K562 (cell line): ENCODE results near the gene DCAF11.

Experiments
- CREB1 ChIP-seq, 2 experiments: sonication (generic) in 1 of 2; formaldehyde crosslinking in 1 of 2; IDR thresholded peaks; 2 replicates each; pipeline versions ENCODE4 v1.6.1 to v1.8.0; 2012 to 2022; ENCODE audit warnings: inconsistent platforms in 1 of 2, mild to moderate bottlenecking in 1 of 2, missing genetic modification reagents in 1 of 2, moderate library complexity in 1 of 2
- GTF2F1 ChIP-seq: IDR thresholded peaks from 2 replicates; pipeline ENCODE4 v1.6.1; 2011; ENCODE audit warnings: low read depth, low read length, improper control_type of control experiment
- NCOA1 ChIP-seq: fragments of 450-650 bp; IDR thresholded peaks from 2 replicates; pipeline ENCODE4 v1.6.1; 2016; ENCODE audit warnings: low read depth
- POLR2AphosphoS5 ChIP-seq: IDR thresholded peaks from 2 replicates; pipeline ENCODE4 v1.6.1; 2011; ENCODE audit warnings: mild to moderate bottlenecking, low read depth, low read length, moderate library complexity; ENCODE audit not compliant: control insufficient read depth, insufficient read depth
- POU5F1 ChIP-seq: fragments of 150-350 bp; IDR thresholded peaks from 2 replicates; pipeline ENCODE4 v1.6.1; 2014; ENCODE audit warnings: borderline replicate concordance, low read length, low read depth, mild to moderate bottlenecking; ENCODE audit not compliant: partially characterized antibody
- RAD51 ChIP-seq: fragments of 450-650 bp; IDR thresholded peaks from 2 replicates; pipeline ENCODE4 v1.7.1; 2016; ENCODE audit warnings: low read depth, mild to moderate bottlenecking, borderline replicate concordance
- TOE1 ChIP-seq, 2 experiments: fragments of 450-650 bp in 1 of 2; sonication (generic) in 1 of 2; formaldehyde crosslinking in 1 of 2; IDR thresholded peaks; 2 replicates each; pipeline versions ENCODE4 v1.7.1 to v1.8.0; 2016 to 2022; ENCODE audit warnings: borderline replicate concordance in 2 of 2, mild to moderate bottlenecking in 2 of 2, antibody characterized with exemption in 1 of 2, inconsistent platforms in 1 of 2, low read depth in 1 of 2, missing genetic modification reagents in 1 of 2, moderate library complexity in 1 of 2
- ZNF354B ChIP-seq: fragments of 250-450 bp; sonication (Bioruptor Pico); IDR thresholded peaks from 2 replicates; pipeline ENCODE4 v1.4.0; 2020
- ZNF780A ChIP-seq: fragments of 250-450 bp; sonication (Bioruptor Pico); IDR thresholded peaks from 2 replicates; pipeline ENCODE4 v1.5.0; 2021; ENCODE audit warnings: mild to moderate bottlenecking
- TF ChIP-seq, protein P1 (sequence below): fragments of 450-650 bp; IDR thresholded peaks from 2 replicates; pipeline ENCODE4 v1.6.1; 2018; ENCODE audit not compliant: partially characterized antibody
- TF ChIP-seq, protein P2 (sequence below): fragments of 450-650 bp; IDR thresholded peaks from 2 replicates; pipeline ENCODE4 v1.6.1; 2017; ENCODE audit warnings: mild to moderate bottlenecking, moderate library complexity
- TF ChIP-seq, protein P3 (sequence below), 2 experiments: fragments of 150-350 bp in 1 of 2; IDR thresholded peaks; 2 replicates each; pipeline ENCODE4 v1.6.1; 2012 to 2016; ENCODE audit warnings: low read depth in 2 of 2, low read length in 2 of 2, mild to moderate bottlenecking in 1 of 2, moderate library complexity in 1 of 2
- TF ChIP-seq, protein P4 (sequence below): sonication (generic); formaldehyde crosslinking; IDR thresholded peaks from 2 replicates; pipeline ENCODE4 v1.8.1; 2022; ENCODE audit warnings: missing genetic modification reagents
- TF ChIP-seq, protein P5 (sequence below): sonication (generic); formaldehyde crosslinking; IDR thresholded peaks from 2 replicates; pipeline ENCODE4 v1.8.0; 2022; ENCODE audit warnings: mild to moderate bottlenecking, missing genetic modification reagents

DNA sequence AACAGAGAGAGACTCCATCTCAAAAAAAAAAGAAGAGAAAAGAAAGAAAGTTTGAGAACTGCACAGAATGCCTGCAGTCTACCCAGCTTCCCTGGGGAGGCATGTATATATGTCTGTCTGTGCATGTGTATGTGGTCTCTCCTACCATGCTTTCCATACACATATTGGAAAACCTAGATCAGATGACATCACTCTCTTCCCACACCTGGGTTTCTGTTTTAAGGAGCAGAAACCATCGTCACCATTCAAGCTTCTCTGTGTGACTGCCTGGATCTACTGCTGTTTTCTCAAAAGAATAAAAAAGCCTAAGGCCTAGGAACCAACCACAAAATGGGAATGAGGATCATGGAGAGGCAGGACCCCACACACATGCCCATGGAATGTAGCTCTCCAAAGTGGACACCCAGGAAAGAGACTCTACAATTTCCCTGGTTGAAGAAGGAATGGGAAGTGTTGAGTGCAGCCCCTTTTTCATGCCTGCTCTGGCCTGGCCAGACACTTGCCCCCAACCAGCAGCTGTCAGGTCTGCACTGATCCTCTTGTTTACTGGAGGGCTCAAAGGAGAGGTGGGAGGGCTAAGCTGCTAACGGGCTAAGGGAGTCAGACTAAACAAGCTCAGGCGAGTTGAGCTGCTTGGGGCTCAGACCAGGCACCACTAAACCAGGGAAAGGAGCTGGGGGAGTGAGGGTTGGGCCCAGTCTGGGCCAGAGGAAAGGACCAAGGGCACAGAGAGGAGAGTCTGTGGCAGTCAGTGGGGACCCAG lies 28.2 kb upstream of the DCAF11 start:
- TF ChIP-seq POU5F1 = no peak
- no peak for TF ChIP-seq CREB1 (IDR thresholded peaks at IDR 0.05)
- TF ChIP-seq CREB1 (CRISPR knock-in tag; IDR thresholded peaks at IDR 0.05) = no peak
- TF ChIP-seq, protein P1, sequence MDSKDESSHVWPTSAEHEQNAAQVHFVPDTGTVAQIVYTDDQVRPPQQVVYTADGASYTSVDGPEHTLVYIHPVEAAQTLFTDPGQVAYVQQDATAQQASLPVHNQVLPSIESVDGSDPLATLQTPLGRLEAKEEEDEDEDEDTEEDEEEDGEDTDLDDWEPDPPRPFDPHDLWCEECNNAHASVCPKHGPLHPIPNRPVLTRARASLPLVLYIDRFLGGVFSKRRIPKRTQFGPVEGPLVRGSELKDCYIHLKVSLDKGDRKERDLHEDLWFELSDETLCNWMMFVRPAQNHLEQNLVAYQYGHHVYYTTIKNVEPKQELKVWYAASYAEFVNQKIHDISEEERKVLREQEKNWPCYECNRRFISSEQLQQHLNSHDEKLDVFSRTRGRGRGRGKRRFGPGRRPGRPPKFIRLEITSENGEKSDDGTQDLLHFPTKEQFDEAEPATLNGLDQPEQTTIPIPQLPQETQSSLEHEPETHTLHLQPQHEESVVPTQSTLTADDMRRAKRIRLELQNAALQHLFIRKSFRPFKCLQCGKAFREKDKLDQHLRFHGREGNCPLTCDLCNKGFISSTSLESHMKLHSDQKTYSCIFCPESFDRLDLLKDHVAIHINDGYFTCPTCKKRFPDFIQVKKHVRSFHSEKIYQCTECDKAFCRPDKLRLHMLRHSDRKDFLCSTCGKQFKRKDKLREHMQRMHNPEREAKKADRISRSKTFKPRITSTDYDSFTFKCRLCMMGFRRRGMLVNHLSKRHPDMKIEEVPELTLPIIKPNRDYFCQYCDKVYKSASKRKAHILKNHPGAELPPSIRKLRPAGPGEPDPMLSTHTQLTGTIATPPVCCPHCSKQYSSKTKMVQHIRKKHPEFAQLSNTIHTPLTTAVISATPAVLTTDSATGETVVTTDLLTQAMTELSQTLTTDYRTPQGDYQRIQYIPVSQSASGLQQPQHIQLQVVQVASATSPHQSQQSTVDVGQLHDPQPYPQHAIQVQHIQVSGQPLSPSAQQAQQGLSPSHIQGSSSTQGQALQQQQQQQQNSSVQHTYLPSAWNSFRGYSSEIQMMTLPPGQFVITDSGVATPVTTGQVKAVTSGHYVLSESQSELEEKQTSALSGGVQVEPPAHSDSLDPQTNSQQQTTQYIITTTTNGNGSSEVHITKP = no peak
- TF ChIP-seq RAD51 = no peak
- TF ChIP-seq ZNF780A (CRISPR knock-in tag) = no peak
- TF ChIP-seq, protein P2, sequence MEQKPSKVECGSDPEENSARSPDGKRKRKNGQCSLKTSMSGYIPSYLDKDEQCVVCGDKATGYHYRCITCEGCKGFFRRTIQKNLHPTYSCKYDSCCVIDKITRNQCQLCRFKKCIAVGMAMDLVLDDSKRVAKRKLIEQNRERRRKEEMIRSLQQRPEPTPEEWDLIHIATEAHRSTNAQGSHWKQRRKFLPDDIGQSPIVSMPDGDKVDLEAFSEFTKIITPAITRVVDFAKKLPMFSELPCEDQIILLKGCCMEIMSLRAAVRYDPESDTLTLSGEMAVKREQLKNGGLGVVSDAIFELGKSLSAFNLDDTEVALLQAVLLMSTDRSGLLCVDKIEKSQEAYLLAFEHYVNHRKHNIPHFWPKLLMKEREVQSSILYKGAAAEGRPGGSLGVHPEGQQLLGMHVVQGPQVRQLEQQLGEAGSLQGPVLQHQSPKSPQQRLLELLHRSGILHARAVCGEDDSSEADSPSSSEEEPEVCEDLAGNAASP = no peak
- TF ChIP-seq, protein P3, sequence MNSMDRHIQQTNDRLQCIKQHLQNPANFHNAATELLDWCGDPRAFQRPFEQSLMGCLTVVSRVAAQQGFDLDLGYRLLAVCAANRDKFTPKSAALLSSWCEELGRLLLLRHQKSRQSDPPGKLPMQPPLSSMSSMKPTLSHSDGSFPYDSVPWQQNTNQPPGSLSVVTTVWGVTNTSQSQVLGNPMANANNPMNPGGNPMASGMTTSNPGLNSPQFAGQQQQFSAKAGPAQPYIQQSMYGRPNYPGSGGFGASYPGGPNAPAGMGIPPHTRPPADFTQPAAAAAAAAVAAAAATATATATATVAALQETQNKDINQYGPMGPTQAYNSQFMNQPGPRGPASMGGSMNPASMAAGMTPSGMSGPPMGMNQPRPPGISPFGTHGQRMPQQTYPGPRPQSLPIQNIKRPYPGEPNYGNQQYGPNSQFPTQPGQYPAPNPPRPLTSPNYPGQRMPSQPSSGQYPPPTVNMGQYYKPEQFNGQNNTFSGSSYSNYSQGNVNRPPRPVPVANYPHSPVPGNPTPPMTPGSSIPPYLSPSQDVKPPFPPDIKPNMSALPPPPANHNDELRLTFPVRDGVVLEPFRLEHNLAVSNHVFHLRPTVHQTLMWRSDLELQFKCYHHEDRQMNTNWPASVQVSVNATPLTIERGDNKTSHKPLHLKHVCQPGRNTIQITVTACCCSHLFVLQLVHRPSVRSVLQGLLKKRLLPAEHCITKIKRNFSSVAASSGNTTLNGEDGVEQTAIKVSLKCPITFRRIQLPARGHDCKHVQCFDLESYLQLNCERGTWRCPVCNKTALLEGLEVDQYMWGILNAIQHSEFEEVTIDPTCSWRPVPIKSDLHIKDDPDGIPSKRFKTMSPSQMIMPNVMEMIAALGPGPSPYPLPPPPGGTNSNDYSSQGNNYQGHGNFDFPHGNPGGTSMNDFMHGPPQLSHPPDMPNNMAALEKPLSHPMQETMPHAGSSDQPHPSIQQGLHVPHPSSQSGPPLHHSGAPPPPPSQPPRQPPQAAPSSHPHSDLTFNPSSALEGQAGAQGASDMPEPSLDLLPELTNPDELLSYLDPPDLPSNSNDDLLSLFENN (IDR thresholded peaks at IDR 0.05; ENCODE audit: low read depth in 2 of 2, low read length in 2 of 2) = no peak
- TF ChIP-seq GTF2F1 = no peak
- TF ChIP-seq NCOA1 = no peak
- TF ChIP-seq ZNF354B (CRISPR knock-in tag) = no peak
- no peak for TF ChIP-seq POLR2AphosphoS5
- TF ChIP-seq, protein P4, sequence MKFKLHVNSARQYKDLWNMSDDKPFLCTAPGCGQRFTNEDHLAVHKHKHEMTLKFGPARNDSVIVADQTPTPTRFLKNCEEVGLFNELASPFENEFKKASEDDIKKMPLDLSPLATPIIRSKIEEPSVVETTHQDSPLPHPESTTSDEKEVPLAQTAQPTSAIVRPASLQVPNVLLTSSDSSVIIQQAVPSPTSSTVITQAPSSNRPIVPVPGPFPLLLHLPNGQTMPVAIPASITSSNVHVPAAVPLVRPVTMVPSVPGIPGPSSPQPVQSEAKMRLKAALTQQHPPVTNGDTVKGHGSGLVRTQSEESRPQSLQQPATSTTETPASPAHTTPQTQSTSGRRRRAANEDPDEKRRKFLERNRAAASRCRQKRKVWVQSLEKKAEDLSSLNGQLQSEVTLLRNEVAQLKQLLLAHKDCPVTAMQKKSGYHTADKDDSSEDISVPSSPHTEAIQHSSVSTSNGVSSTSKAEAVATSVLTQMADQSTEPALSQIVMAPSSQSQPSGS (CRISPR knock-in tag) = no peak
- no peak for TF ChIP-seq TOE1 (IDR thresholded peaks at IDR 0.05; ENCODE audit: borderline replicate concordance)
- no peak for TF ChIP-seq TOE1 (CRISPR knock-in tag; IDR thresholded peaks at IDR 0.05; ENCODE audit: borderline replicate concordance, low read depth)
- TF ChIP-seq, protein P5, sequence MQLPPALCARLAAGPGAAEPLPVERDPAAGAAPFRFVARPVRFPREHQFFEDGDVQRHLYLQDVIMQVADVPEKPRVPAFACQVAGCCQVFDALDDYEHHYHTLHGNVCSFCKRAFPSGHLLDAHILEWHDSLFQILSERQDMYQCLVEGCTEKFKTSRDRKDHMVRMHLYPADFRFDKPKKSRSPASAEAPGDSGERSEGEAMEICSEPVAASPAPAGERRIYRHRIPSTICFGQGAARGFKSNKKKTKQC = no peak
